ENCODE measurements around the gene MRPL39.
A peak's percentile ranks its signal among the peaks of the same experiment; 100 is the strongest.

Gene MRPL39

GRCh38 chr21:25640943-25641292 lies 33.6 kb upstream of the MRPL39 start:
- H3K4me3 ChIP-seq (ENCODE audit: control insufficient read depth, low read depth, low read length) = no peak overlapping the region
- TF ChIP-seq CTCF (IDR thresholded peaks at IDR 0.05; ENCODE audit: control insufficient read depth, insufficient read depth, low read depth, low read length, missing control alignments) = no peak
- no peak for DNase-seq (ENCODE audit: low read depth)

- no peak for DNase-seq (ENCODE audit: low read depth)
- no peak for TF ChIP-seq CTCF (IDR thresholded peaks at IDR 0.05; ENCODE audit: control insufficient read depth, insufficient read depth, low read depth, low read length, missing control alignments)
- peak overlapping the region; percentile 46 for H3K4me3 ChIP-seq (ENCODE audit: control insufficient read depth, low read depth, low read length)
These were observed 33.1 kb upstream of the MRPL39 start for GRCh38 chr21:25640202-25640942.

- H3K4me3 ChIP-seq (ENCODE audit: control insufficient read depth, low read depth, low read length) = peak overlapping the region; percentile 46
These were observed 32.4 kb upstream of the MRPL39 start for GRCh38 chr21:25639551-25640201.

GRCh38 chr21:25638660-25639550 lies 31.6 kb upstream of the MRPL39 start, which contains the start of gene JAM2:
Gene JAM2 (plus strand): TSS chr21:25639258. CDS start chr21:25639822, 564 bp downstream.
- peak within 1 kb of the TSS; percentile 46 for H3K4me3 ChIP-seq (ENCODE audit: control insufficient read depth, low read depth, low read length)
- TF ChIP-seq CTCF (IDR thresholded peaks at IDR 0.05; ENCODE audit: control insufficient read depth, insufficient read depth, low read depth, low read length, missing control alignments) = no peak
- no peak for DNase-seq (ENCODE audit: low read depth)

More at GRCh38 chr21:25639551-25640201, 32.4 kb upstream of the MRPL39 start:
- DNase-seq (ENCODE audit: low read depth) = no peak
- peak; percentile 24 for TF ChIP-seq CTCF (IDR thresholded peaks at IDR 0.05; ENCODE audit: control insufficient read depth, insufficient read depth, low read depth, low read length, missing control alignments)

- TF ChIP-seq CTCF (IDR thresholded peaks at IDR 0.05; ENCODE audit: control insufficient read depth, insufficient read depth, low read depth, low read length, missing control alignments) = no peak
- H3K4me3 ChIP-seq (ENCODE audit: control insufficient read depth, low read depth, low read length) = no peak overlapping the region
- no peak for DNase-seq (ENCODE audit: low read depth)
These were observed 30.8 kb upstream of the MRPL39 start for GRCh38 chr21:25637851-25638659.

GRCh38 chr21:25636727-25637126 lies 29.4 kb upstream of the MRPL39 start:
- no peak for TF ChIP-seq CTCF (IDR thresholded peaks at IDR 0.05; ENCODE audit: control insufficient read depth, insufficient read depth, low read depth, low read length, missing control alignments)
- DNase-seq (ENCODE audit: low read depth) = no peak
- no peak overlapping the region for H3K4me3 ChIP-seq (ENCODE audit: control insufficient read depth, low read depth, low read length)
